ENCODE results near the gene PREX1.

PREX1 gene

DNA sequence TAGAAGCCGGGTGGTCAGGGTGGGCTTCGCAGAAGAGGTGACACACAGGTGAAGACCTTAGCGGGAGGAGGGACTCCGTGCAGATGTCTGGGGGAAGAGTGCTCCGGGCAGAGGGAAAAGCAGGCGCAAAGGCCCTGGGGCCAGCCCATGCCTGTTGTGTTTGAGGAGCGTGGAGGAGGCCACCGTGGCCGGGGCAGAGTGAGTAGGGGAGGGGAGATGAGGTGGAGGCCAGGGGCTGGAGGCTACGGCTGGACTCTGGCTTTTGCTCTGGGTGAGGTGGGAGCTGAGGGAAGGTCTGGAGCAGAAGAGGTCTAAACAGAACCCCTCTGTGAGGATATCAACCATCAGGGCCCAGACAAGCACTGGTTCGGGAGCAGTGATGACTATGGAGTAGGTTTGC, 244.0 kb downstream of the PREX1 start:
- intact Hi-C loops (cut with DNase I; ENCODE audit: low total_unique reads), result no loop called here
- DNase-seq, result peak in 1 of 2 donors; percentile 54
- Histone ChIP-seq H3K27ac (no peak overlapping the region), H3K4me1 (no peaks in the 10 kb centered on the region), H3K27me3 (peaks cover 0 to 45% of the 10 kb centered on the region in 2 donors), H3K36me3 (no peaks in the 10 kb centered on the region), H3K9me3 (no peaks in the 10 kb centered on the region), H3K4me3 (no peak overlapping the region)
- TF ChIP-seq, protein P1, sequence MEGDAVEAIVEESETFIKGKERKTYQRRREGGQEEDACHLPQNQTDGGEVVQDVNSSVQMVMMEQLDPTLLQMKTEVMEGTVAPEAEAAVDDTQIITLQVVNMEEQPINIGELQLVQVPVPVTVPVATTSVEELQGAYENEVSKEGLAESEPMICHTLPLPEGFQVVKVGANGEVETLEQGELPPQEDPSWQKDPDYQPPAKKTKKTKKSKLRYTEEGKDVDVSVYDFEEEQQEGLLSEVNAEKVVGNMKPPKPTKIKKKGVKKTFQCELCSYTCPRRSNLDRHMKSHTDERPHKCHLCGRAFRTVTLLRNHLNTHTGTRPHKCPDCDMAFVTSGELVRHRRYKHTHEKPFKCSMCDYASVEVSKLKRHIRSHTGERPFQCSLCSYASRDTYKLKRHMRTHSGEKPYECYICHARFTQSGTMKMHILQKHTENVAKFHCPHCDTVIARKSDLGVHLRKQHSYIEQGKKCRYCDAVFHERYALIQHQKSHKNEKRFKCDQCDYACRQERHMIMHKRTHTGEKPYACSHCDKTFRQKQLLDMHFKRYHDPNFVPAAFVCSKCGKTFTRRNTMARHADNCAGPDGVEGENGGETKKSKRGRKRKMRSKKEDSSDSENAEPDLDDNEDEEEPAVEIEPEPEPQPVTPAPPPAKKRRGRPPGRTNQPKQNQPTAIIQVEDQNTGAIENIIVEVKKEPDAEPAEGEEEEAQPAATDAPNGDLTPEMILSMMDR (IDR thresholded peaks at IDR 0.05), result no peak

- Histone ChIP-seq H3K27ac (no peak overlapping the region), H3K4me3 (no peak overlapping the region), H3K27me3 (peaks cover 0 to 51% of the 10 kb centered on the region in 2 donors), H3K36me3 (no peaks in the 10 kb centered on the region), H3K9me3 (no peaks in the 10 kb centered on the region), H3K4me1 (no peaks in the 10 kb centered on the region)
- intact Hi-C loops (cut with DNase I; ENCODE audit: low total_unique reads), result no loop called here
- TF ChIP-seq, protein P1 (IDR thresholded peaks at IDR 0.05), result no peak
- DNase-seq, result peak in 1 of 2 donors; percentile 25
These were observed 244.6 kb downstream of the PREX1 start for GRCh38 chr20:48583171-48583570.

GRCh38 chr20:48582673-48582985, 245.2 kb downstream of the PREX1 start:
- no peaks in the 10 kb centered on the region for H3K9me3 ChIP-seq
- no peaks in the 10 kb centered on the region for H3K36me3 ChIP-seq
- no peaks in the 10 kb centered on the region for H3K4me1 ChIP-seq
- peaks cover 0 to 56% of the 10 kb centered on the region in 2 donors for H3K27me3 ChIP-seq
- TF ChIP-seq, protein P1 (IDR thresholded peaks at IDR 0.05), result no peak
- DNase-seq, result no peak
- H3K27ac ChIP-seq, result no peak overlapping the region
- no peak overlapping the region for H3K4me3 ChIP-seq
- intact Hi-C loops (cut with DNase I; ENCODE audit: low total_unique reads), result no loop called here

DNA sequence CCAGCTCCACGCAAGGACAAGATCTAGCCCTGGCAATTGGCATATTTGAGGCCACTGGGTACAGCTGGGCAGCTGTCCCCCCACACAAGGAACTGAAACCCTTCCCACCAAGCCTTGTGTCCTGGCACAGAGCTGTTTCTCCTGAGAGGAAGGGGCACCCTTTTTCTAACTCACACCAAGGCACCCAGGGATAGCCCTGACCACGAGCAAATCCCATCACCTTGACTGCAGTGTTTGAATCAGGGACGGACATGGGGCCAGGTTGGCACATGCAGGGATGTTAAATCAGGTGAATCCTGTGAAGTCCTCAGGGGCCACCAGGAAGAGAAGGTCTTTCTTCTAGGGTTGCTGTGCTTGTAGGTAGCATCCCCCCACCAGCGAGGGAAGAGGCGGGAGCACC, 246.6 kb downstream of the PREX1 start:
- no peak for DNase-seq
- H3K4me3 ChIP-seq, result no peak overlapping the region
- TF ChIP-seq, protein P1 (IDR thresholded peaks at IDR 0.05), result no peak
- no peaks in the 10 kb centered on the region for H3K9me3 ChIP-seq
- H3K36me3 ChIP-seq, result no peaks in the 10 kb centered on the region
- H3K27ac ChIP-seq, result no peak overlapping the region
- peaks cover 0 to 66% of the 10 kb centered on the region in 2 donors for H3K27me3 ChIP-seq
- intact Hi-C loops (cut with DNase I; ENCODE audit: low total_unique reads), result no loop called here
- no peaks in the 10 kb centered on the region for H3K4me1 ChIP-seq

- Histone ChIP-seq H3K9me3 (no peaks in the 10 kb centered on the region), H3K27me3 (peaks cover 0 to 56% of the 10 kb centered on the region in 2 donors), H3K4me1 (no peaks in the 10 kb centered on the region), H3K4me3 (no peak overlapping the region), H3K36me3 (no peaks in the 10 kb centered on the region), H3K27ac (no peak overlapping the region)
- TF ChIP-seq, protein P1 (IDR thresholded peaks at IDR 0.05), result no peak
- intact Hi-C loops (cut with DNase I; ENCODE audit: low total_unique reads), result no loop called here
- no peak for DNase-seq
These were observed 249.3 kb downstream of the PREX1 start for GRCh38 chr20:48578397-48579098.

GRCh38 chr20:48577557-48577956, 250.2 kb downstream of the PREX1 start:
- H3K27me3 ChIP-seq, result peaks cover 0 to 52% of the 10 kb centered on the region in 2 donors
- TF ChIP-seq, protein P1 (IDR thresholded peaks at IDR 0.05), result no peak
- DNase-seq, result no peak
- H3K4me1 ChIP-seq, result no peaks in the 10 kb centered on the region
- H3K4me3 ChIP-seq, result no peak overlapping the region
- no peaks in the 10 kb centered on the region for H3K36me3 ChIP-seq
- intact Hi-C loops (cut with DNase I; ENCODE audit: low total_unique reads), result no loop called here
- no peak overlapping the region for H3K27ac ChIP-seq
- no peaks in the 10 kb centered on the region for H3K9me3 ChIP-seq
